GM23338 (cell line): ENCODE measurements around the gene SETD1B. TPM values are rescaled to one million over a fixed set of nuclear protein-coding genes. Genes with fewer than 3 reads are reported as not detected.
A peak's percentile ranks its signal among the peaks of the same experiment; 100 is the strongest.

ENCODE experiments used
- ATAC-seq: fragments of 200-7000 bp; cut with Tn5 transposase; 3 replicates; pipeline ENCODE4 v1.9.1; 2020
- DNase-seq: peaks from one replicate; pipeline ENCODE4 v3.0.0-alpha.2; 2015; ENCODE audit warnings: low spot score
- H2AFZ ChIP-seq: fragments of 200-600 bp; sonication (generic); 2 replicates; pipeline ENCODE4 v1.8.0; 2016; ENCODE audit warnings: antibody characterized with exemption, mild to moderate bottlenecking, moderate library complexity
- H3F3A ChIP-seq: fragments of 200-600 bp; sonication (generic); replicated peaks from 2 replicates; pipeline ENCODE4 v1.8.0; 2017; ENCODE audit warnings: antibody characterized with exemption, mixed run types, low read depth
- H3K27ac ChIP-seq: fragments of 200-600 bp; sonication (generic); 2 replicates; pipeline ENCODE4 v1.6.1; 2016; ENCODE audit warnings: low read depth
- H3K27me3 ChIP-seq: fragments of 200-600 bp; sonication (generic); 2 replicates; pipeline ENCODE4 v1.8.0; 2016; ENCODE audit warnings: mild to moderate bottlenecking, mixed run types, moderate library complexity; ENCODE audit not compliant: insufficient read depth
- H3K36me3 ChIP-seq: fragments of 200-600 bp; sonication (generic); 2 replicates; pipeline ENCODE4 v1.8.0; 2016; ENCODE audit warnings: mild to moderate bottlenecking; ENCODE audit not compliant: insufficient read depth
- H3K4me1 ChIP-seq: fragments of 200-600 bp; sonication (generic); 2 replicates; pipeline ENCODE4 v1.8.0; 2016; ENCODE audit warnings: mild to moderate bottlenecking, moderate library complexity; ENCODE audit not compliant: insufficient read depth
- H3K4me2 ChIP-seq: fragments of 200-600 bp; sonication (generic); 2 replicates; pipeline ENCODE4 v1.7.1; 2017; ENCODE audit warnings: mixed run types
- H3K4me3 ChIP-seq: fragments of 200-600 bp; sonication (generic); 2 replicates; pipeline ENCODE4 v1.6.1; 2016; ENCODE audit warnings: mixed run types
- H3K79me2 ChIP-seq: fragments of 200-600 bp; sonication (generic); replicated peaks from 2 replicates; pipeline ENCODE4 v1.8.0; 2017; ENCODE audit warnings: mild to moderate bottlenecking; ENCODE audit not compliant: insufficient read depth
- H3K9me2 ChIP-seq: fragments of 200-600 bp; sonication (generic); 2 replicates; pipeline ENCODE4 v1.8.0; 2017; ENCODE audit not compliant: insufficient read depth
- H4K20me1 ChIP-seq: fragments of 200-600 bp; sonication (generic); replicated peaks from 2 replicates; pipeline ENCODE4 v1.8.0; 2017; ENCODE audit warnings: mild to moderate bottlenecking; ENCODE audit not compliant: insufficient read depth
- H3K27ac Mint-ChIP-seq: 2 replicates; pipeline ENCODE4 v1.8.0; 2020; ENCODE audit warnings: inconsistent platforms, mild to moderate bottlenecking, moderate library complexity, mixed read lengths
- H3K27me3 Mint-ChIP-seq: 3 replicates; pipeline ENCODE4 v1.8.0; 2022; ENCODE audit warnings: low read depth, mild to moderate bottlenecking, moderate library complexity, mixed read lengths, inconsistent platforms; ENCODE audit not compliant: insufficient read depth, poor library complexity
- H3K36me3 Mint-ChIP-seq: 3 replicates; pipeline ENCODE4 v1.8.0; 2021; ENCODE audit warnings: low read depth, mild to moderate bottlenecking, inconsistent platforms, moderate library complexity, mixed read lengths
- H3K4me1 Mint-ChIP-seq: 3 replicates; pipeline ENCODE4 v1.8.0; 2020; ENCODE audit warnings: mild to moderate bottlenecking, inconsistent platforms, mixed read lengths
- H3K4me3 Mint-ChIP-seq: 3 replicates; pipeline ENCODE4 v1.8.0; 2021; ENCODE audit warnings: moderate library complexity, mild to moderate bottlenecking, inconsistent platforms, mixed read lengths
- H3K9me3 Mint-ChIP-seq: 3 replicates; pipeline ENCODE4 v1.8.0; 2020; ENCODE audit warnings: moderate library complexity, mild to moderate bottlenecking, inconsistent platforms, mixed read lengths
- CREB1 ChIP-seq: fragments of 250-450 bp; sonication (Bioruptor Pico); IDR thresholded peaks from 2 replicates; pipeline ENCODE4 v1.5.0; 2020; ENCODE audit warnings: low read depth, mild to moderate bottlenecking, moderate library complexity
- ETS1 ChIP-seq: IDR thresholded peaks from 2 replicates; pipeline ENCODE4 v1.6.1; 2016; ENCODE audit warnings: antibody characterized with exemption
- EZH2 ChIP-seq: fragments of 200-600 bp; sonication (generic); IDR thresholded peaks from one replicate; pipeline ENCODE4 v1.8.0; 2017; ENCODE audit warnings: antibody characterized with exemption, mild to moderate bottlenecking, low read depth; ENCODE audit not compliant: unreplicated experiment
- EZH2phosphoT487 ChIP-seq: fragments of 200-600 bp; sonication (generic); IDR thresholded peaks from one replicate; pipeline ENCODE4 v1.8.1; 2018; ENCODE audit warnings: antibody characterized with exemption; ENCODE audit not compliant: unreplicated experiment
- JUNB ChIP-seq: IDR thresholded peaks from one replicate; pipeline ENCODE4 v1.6.1; 2016; ENCODE audit warnings: antibody characterized with exemption; ENCODE audit not compliant: unreplicated experiment
- NANOG ChIP-seq: IDR thresholded peaks from 2 replicates; pipeline ENCODE4 v1.6.1; 2016; ENCODE audit warnings: antibody characterized with exemption, borderline replicate concordance
- POLR2AphosphoS5 ChIP-seq: IDR thresholded peaks from 2 replicates; pipeline ENCODE4 v1.6.1; 2016; ENCODE audit warnings: antibody characterized with exemption, low read depth
- REST ChIP-seq: IDR thresholded peaks from one replicate; pipeline ENCODE4 v1.6.1; 2018; ENCODE audit warnings: antibody characterized with exemption; ENCODE audit not compliant: unreplicated experiment
- STAT1 ChIP-seq: IDR thresholded peaks from one replicate; pipeline ENCODE4 v1.6.1; 2016; ENCODE audit warnings: antibody characterized with exemption; ENCODE audit not compliant: unreplicated experiment
- ZNF114 ChIP-seq: fragments of 250-450 bp; sonication (Bioruptor Pico); IDR thresholded peaks from 2 replicates; pipeline ENCODE4 v1.5.0; 2020; ENCODE audit warnings: mild to moderate bottlenecking, moderate library complexity
- ZNF331 ChIP-seq: fragments of 250-450 bp; sonication (Bioruptor Pico); IDR thresholded peaks from 2 replicates; pipeline ENCODE4 v1.5.0; 2020; ENCODE audit warnings: low read depth, mild to moderate bottlenecking, moderate library complexity
- ZNF462 ChIP-seq: fragments of 250-450 bp; sonication (Bioruptor Pico); IDR thresholded peaks from 2 replicates; pipeline ENCODE4 v1.5.0; 2020; ENCODE audit warnings: mild to moderate bottlenecking, moderate library complexity
- polyA plus RNA-seq: library from polyadenylated mRNA; unstranded; fragments of >200 nt; fragmentation: Nextera tagmentation; extraction: Ambion mirVana; gene quantifications from 2 replicates; pipeline ENCODE4 v1.2.1, GENCODE V29; 2016
- total RNA-seq: library from RNA; depleted of rRNA; stranded (reverse); fragments of >200 nt; shearing (Covaris generic); gene quantifications from 2 replicates; pipeline ENCODE4 v1.2.3, GENCODE V29; 2014

The SETD1B gene
- total and polyA plus RNA-seq, 2 experiments from 2014 or later: 3.1 to 8.7 TPM

GRCh38 chr12:121857322-121858246 is 53.8 kb downstream of the SETD1B start:
- Histone ChIP-seq H3K27me3 (no peaks in the 10 kb centered on the region), H3K4me1 (peaks cover 4% of the 10 kb centered on the region; the same call in 1 of the 2 replicates), H3K9me2 (no peaks in the 10 kb centered on the region), H3K4me3 (no peak overlapping the region), H3K36me3 (no peaks in the 10 kb centered on the region), H3K79me2 (no peaks in the 10 kb centered on the region), H3K4me2 (no peak overlapping the region), H3K27ac (no peak overlapping the region), H4K20me1 (no peaks in the 10 kb centered on the region), H3F3A (no peaks in the 10 kb centered on the region; the same call in 1 of the 2 replicates), H2AFZ (no peak overlapping the region)
- Mint-ChIP-seq H3K27me3 (peaks cover 4% of the 10 kb centered on the region), H3K4me1 (peaks cover 17% of the 10 kb centered on the region), H3K9me3 (no peaks in the 10 kb centered on the region), H3K4me3 (no peak overlapping the region), H3K36me3 (no peaks in the 10 kb centered on the region), H3K27ac (no peak overlapping the region)
- DNase-seq: no peak
- ATAC-seq: peak; percentile 36
- TF ChIP-seq ZNF462 (CRISPR knock-in tag) (no peak), ETS1 (no peak), ZNF114 (CRISPR knock-in tag) (no peak), STAT1 (no peak), ZNF331 (no peak), JUNB (no peak), CREB1 (CRISPR knock-in tag) (no peak), REST (no peak), EZH2 (no peak), NANOG (no peak), EZH2phosphoT487 (no peak), POLR2AphosphoS5 (no peak)
